ENCODE results near the gene AMDHD2.
"Not testable (repeated sequence)": the region's sequence is repeated elsewhere in the genome, so short reads cannot be mapped to it uniquely, and the experiment has no call there.

AMDHD2 gene

GRCh38 chr16:2520097-2520783, at the start of gene AMDHD2:
AMDHD2 (plus strand) TSS chr16:2520371; CDS start chr16:2520459, 88 bp downstream.
- DNase-seq: peak; percentile 95

GRCh38 chr16:2470603-2471015, 49.6 kb upstream of the AMDHD2 start:
- peak; percentile 47 for DNase-seq

GRCh38 chr16:2471016-2471652, 49.0 kb upstream of the AMDHD2 start, which contains the start of gene NTN3:
NTN3 (plus strand) TSS chr16:2471297; CDS start chr16:2471702, 405 bp downstream.
- DNase-seq: peak; percentile 57

- DNase-seq: no peak
Observed at GRCh38 chr16:2471653-2472487, 48.3 kb upstream of the AMDHD2 start.

- no peak for DNase-seq
Observed at GRCh38 chr16:2472488-2472864, 47.7 kb upstream of the AMDHD2 start.

GRCh38 chr16:2472885-2473445, 47.2 kb upstream of the AMDHD2 start:
- DNase-seq: peak; percentile 22

GRCh38 chr16:2473446-2473926, 46.7 kb upstream of the AMDHD2 start:
- peak; percentile 55 for DNase-seq

GRCh38 chr16:2473999-2474876, 45.9 kb upstream of the AMDHD2 start:
- DNase-seq: peak; percentile 73

- peak; percentile 89 for DNase-seq
Observed at GRCh38 chr16:2474877-2475412, 45.2 kb upstream of the AMDHD2 start, which contains the start of gene TBC1D24. TBC1D24 (plus strand) TSS chr16:2475127; CDS start chr16:2496149, 21,022 bp downstream.

- DNase-seq: peak; percentile 64
Observed at GRCh38 chr16:2475413-2476344, 44.5 kb upstream of the AMDHD2 start.

GRCh38 chr16:2476345-2476720, 43.8 kb upstream of the AMDHD2 start:
- DNase-seq: no peak

GRCh38 chr16:2476741-2477140, 43.4 kb upstream of the AMDHD2 start:
- no peak for DNase-seq

GRCh38 chr16:2477327-2477726, 42.8 kb upstream of the AMDHD2 start:
- DNase-seq: no peak

GRCh38 chr16:2478279-2478678, 41.9 kb upstream of the AMDHD2 start:
- no peak for DNase-seq

GRCh38 chr16:2479996-2480395, 40.2 kb upstream of the AMDHD2 start:
- DNase-seq: not testable (repeated sequence)

GRCh38 chr16:2480948-2481347, 39.2 kb upstream of the AMDHD2 start:
- no peak for DNase-seq

- DNase-seq: no peak
Observed at GRCh38 chr16:2481676-2482075, 38.5 kb upstream of the AMDHD2 start.

GRCh38 chr16:2482249-2482648, 37.9 kb upstream of the AMDHD2 start:
- DNase-seq: peak; percentile 51

GRCh38 chr16:2482708-2483534, 37.2 kb upstream of the AMDHD2 start:
- DNase-seq: peak; percentile 82
